ENCODE results near the gene TCF4.
"Not testable (repeated sequence)": the region's sequence is repeated elsewhere in the genome, so short reads cannot be mapped to it uniquely, and the experiment has no call there.

The TCF4 gene

DNA sequence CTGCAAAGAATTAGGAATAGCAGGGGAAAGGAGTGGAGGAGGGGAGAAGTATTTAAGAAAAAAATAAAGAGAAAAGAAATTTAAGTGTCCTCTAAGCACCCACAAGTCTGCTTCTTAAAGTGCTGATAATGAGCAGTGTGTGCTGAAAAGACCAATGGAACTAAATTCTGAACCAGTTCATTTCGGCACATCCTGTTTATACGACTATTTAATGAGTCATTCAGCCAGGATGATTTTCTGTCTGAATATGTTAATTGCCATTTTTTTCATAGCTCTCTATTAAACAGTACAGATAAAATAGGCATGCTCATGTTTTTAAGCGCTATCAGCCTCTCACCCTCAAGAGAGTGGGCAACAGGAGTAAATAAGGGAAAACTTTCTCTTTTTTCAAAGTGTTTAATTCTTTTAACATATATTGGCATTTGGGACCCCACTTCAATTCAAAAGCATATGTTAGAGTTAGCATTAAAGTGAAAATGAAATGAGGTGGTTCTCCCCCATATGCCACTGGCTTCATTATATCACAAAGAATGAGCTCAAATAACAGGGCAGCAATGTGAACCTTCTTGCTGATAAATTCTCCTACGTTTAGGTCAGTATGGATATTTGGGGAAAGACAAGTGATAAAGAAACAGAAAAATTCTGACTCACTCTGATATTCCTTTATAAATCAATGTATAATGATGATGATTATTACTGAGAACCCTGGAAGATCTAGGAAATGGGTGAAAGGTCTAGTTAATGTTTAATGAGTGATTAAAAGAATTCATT, 87.5 kb downstream of the TCF4 start:
- DNase-seq, result no peak

DNA sequence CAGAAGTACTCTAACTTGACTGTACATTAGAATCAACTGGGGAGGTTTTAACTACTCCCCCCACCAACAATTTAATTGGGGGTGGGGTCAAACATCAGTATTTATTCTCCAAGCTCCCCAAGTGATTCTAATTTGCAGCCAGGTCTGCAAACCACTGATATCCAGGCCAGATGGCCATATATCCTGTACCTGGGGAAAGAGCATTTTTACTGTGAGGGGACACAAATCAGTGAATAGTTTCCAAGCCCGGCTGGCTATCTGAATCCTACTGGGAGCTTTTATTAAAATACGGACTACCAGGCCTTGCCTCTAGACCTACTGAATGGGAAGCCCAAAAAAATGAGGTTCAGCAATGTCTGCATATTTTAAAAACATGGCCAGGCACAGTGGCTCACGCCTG, 88.5 kb downstream of the TCF4 start:
- no peak for DNase-seq

DNA sequence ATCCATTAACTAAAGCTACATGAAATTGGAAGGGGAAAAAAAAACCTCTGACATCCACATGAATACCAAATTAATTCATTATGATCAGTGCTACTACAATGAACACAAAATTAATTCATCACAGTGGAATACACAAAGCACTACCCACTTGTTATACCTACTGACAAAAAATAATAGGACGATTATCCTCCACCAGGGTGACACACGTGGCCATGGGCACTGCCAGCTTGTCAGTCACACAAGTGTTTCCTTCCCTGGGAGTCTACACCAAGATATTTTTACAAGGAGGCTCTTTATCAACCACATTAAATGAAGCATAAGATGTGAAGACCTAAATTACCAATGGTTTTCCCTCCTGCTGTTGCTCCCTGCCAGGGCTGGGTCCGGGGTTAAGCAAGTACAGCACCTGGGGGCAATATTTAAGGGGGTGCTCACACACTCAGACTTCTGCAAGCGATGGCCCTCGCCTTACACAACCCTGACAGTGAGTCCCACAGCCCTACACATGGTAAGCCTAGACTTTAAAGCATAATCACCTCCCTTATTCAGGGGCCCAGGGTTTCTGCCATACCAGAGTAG, 90.1 kb downstream of the TCF4 start:
- no peak for DNase-seq

DNA sequence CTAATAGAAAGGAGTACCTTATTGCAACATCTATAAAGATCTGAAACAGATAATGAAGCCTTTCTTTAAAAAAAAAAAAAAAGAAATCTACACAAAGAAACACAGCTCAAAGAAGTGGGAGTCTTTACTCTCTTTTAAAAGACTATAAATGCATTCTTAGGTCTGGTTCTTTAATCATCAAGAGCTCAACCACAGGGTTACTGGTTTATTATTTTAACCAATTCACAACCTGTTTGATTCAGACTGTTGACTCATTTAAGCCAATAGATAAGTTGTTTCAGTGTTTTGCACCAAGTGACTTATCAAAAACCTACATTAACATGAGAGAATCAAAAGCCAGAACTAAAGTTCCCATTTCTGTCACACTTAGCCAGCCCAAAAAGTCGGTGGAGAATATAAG, 93.1 kb downstream of the TCF4 start:
- no peak for DNase-seq

DNA sequence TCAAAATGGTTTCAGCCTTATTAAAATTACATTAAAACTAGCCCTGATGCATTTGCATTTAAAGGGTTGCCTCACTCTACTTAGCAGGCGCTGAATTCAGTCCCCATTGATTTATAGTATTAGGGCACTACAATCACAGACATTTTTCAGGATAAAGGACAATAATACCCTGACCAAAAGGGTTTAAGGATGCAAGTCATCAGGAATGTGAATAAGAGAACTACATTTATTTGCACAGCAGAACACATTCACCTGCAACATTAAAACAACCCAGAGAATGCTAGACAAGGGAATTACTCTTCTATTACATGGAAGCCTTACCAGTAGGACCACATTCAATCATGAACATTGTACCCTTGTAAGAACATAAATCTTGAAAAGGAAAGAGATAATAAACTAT, 93.6 kb downstream of the TCF4 start:
- DNase-seq, result no peak

DNA sequence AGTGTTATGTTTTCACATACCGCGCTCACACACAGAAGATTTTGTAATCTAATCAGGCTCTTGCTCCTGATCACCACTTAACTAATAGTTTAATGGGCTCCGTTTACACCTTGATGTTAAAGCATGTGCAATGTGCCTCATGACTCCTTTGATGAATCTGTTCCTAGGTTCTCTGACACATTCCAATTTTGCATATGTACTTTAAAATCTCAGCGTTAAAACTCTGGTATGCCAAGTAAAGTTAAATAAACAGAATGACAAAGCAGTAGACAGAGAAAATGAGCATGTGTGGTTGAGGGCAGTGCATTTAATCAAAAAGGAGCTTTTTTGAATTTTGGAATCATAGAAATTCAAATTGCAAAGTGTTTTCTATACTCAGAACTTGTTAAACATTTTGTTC, 96.4 kb downstream of the TCF4 start:
- DNase-seq, result no peak

DNA sequence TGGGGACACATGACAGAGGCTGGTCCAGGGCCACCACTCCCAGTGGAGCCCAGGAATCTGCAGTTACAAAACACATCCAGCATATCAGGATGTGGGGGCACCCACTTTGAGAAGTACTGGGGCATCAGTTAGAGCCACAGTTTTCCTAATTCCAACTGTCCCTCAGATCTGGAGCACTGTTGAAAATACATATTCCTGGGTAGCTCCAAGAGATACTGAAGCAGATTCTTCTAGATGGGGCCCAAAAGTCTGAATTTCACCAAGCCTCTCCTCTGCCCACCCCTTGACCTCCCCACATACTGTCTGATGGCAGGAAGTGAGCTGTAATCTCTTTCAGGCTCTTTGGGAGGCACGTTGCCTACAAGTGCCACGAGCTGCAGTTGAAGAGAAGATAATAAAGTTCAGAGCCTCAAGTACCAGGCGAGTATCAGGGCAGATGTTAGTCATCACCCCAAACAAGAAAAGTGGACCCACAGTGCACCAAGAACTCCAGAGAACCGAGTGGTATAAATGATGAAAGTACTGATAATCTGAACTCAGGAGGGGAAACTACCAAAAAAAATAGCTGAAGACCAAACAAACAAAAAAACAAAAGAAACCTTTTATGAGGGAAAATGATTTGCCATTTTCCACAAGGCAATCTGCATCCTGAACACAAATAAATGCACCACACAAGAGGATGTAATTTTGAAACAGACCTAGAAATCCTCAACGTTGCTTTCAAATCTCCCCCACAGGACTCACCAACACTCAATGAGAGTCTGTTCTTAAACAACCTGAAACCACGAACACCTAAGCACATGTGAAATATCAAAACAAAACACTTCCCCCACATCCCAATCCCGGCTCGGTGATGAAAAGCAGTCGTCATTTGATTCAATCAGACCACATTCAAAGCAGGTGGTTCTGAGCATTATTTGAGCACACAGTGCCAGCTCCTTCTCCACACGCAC, 98.7 kb downstream of the TCF4 start:
- DNase-seq, result no peak

DNA sequence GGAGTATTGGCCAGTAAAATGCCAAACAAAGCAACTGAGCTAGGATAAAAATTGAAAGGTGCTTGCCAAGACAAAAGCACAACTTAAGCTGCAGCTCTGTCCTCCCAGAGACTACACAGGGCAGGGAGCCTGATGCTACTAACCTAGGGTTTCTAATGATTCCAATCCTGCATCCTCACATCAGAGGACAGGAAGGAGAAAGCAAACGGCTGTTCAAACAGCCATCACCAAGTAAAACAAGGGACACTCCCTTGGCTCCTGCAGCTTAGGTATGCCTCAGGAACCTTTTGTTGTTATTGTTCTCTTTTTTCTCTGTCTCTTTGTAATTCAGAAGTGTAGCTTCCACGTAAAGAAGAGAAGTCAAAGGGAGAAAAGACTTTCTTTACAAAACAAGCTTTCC, 99.5 kb downstream of the TCF4 start:
- no peak for DNase-seq

DNA sequence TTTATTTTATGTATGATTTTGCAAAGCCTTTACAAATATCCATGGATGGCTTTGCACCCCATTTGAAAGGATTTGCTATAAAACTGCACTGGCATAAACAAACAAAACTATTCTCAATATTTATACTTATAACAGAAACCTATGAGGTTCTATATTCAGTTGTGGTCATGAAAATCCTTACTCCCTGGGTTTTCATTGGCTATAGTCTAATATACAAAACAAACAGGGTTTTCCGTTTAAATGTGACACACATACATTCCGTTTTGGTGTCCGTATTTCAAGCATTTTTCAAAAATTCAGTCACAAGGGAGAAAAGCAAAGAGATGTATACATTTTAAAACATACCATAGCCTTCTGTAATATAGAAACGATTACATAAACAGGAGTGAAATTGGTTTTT, 100.0 kb downstream of the TCF4 start:
- DNase-seq, result no peak

DNA sequence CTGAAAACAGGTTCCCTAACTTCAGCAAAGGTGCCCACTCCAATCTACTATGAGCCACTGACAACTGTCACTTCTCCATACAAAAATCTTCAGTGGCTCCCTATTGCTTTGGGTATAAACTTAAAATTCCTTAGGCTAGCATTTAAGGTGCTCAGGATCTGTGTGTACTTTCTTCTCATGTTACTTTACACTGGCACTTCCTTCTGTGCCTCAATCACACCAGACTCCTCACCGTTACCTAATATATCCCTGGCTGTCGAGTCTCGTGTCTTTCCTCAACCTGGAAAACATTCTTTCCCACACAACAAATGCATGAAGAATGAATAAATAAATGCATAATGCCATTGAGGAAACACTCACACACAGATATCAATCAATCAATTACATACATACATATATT, 101.1 kb downstream of the TCF4 start:
- no peak for DNase-seq

DNA sequence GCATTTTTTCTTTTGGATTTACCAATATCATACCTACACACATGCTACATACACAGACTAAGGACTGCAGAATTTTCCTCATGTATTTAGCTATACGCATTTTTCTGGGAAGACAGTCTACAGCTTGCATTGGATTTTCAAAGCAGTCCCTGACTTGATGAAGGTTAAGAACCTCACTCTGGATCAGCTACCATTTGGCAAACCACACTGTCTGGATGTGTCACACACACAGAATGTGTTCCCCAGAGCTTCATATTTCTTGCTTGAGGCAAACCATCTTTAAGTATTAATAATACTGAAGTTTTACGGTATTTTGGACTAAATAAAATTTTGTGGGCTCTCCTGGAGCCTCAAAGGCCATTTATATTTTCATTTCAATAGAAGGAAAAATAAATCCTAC, 102.3 kb downstream of the TCF4 start:
- no peak for DNase-seq

DNA sequence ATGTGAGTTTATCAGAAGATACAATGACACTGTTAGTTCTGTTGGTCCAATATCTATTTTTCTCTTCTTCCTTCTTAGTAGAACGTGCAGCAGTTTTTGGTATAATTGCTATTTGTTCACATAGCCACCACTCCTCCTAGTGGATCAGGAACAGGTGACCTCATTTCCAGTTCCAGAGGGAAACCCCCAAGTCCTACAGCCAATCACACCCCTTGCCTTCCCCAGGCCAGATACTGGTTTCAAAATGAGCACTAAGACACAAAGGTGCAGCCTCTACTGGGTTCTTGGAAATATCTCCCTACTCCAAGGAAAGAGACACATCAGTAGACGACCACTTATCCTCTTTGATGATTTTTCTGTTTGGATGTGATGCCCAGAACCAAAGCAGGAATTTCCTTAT, 103.2 kb downstream of the TCF4 start:
- DNase-seq, result no peak

DNA sequence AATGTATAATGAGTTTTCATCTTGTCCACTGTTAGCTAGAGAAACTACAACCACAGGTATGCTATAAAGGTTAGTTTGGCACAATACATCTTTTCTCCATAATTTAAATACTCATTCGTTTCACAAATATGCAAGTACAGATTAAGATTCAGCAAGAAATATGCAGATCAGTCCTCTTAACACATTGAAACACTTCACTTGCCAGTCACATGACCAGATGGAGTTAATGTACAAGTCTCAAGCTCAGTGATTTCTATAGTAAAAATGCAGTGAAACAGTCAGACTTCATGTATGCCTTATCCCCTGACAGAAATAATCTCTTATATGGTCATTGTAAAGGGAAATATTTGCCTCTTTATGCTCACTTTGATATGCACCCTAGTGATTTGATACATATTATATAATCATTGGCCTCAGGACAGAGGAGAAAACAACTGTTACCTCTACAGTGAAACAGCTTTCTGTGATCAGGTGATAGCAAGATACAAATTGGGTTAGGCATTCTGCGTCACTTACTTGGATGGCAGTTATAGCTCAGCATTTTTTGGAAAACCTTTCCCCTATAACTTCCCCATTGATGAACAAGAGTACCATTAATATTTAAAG, 104.6 kb downstream of the TCF4 start:
- DNase-seq, result no peak

DNA sequence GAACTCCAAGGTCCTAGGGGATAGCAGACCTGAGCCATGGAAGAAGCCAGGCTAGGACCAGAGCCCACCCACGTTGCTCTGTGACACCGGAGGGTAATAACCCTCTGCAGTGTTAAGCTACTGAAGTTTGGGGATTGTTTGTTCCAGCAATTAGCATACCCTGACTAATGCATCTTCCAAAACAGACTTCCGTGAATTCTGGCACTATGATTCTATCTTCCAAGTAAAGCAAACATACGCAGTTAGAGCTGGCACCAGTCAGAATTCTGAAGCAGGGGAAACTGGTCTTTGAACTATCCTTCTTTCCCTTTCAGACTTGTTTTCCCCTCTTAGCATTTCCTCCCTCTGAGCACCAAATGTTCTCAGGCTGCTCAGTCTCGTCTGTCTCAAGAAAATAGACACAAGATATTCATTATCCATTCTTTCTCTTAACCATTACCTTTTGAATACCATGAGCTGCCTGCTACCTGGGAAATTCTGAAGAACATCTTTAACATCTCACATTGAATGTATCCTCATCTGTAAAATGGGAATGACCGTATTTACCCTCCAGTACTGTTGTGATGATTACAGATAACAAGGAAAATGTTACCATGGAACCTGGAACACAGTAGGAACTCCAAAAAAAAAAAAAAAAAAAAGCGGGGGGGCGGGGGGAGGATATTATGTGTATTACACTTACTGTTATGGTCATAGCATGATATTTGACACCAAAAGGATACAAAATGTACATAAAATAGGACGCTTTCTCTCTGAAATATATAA, 108.2 kb downstream of the TCF4 start:
- no peak for DNase-seq

DNA sequence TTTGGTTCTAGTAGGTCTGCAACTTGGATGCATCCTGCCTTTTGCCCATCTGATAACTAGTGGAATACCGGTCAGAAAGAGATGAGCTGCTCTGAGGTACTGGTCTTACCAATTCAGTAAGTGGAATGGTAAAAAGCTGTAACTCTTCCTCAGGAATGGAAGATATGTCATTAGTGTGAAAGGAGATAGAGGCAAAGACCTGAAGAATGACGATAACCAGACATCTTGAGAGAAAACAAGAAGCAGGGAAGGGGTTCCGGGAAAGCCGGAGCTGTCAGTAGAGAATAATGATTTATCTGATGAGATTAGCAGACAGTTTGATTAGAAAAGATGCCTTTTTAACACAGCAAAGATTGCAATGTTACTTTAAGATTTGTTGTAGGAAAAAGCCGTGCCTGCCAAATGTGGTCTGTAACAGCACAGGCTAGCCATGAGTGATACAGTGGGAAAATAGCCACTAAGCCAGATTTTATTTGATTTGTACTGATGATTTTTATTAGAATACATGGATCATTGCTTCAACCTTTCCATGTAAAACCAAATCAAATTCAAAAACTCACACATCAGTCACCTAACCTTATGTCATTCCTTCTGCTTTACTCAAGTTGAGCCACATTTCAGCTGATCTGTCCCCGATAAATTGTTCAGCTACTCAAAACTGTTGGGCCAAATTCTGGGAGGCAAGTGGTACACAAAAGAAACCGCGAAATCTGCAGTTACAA, 110.0 kb downstream of the TCF4 start:
- peak; percentile 8 for DNase-seq

DNA sequence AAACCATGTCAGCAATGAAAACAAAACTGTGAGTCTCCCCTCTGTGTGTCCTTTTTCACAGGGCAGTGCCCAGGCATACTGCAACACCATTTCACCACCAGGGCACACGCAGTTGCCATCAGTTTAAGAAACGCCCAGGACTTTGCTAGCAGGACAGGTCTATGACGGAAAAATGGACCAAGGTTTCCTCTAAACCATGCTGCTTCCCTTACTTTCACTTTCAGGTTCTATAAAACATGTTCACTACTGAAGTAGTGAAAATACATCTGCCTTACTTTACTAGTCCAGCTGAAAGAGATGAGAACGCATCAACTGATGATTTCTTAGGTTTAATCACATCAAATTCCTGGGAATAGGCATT, 110.5 kb downstream of the TCF4 start:
- DNase-seq, result peak; percentile 83

DNA sequence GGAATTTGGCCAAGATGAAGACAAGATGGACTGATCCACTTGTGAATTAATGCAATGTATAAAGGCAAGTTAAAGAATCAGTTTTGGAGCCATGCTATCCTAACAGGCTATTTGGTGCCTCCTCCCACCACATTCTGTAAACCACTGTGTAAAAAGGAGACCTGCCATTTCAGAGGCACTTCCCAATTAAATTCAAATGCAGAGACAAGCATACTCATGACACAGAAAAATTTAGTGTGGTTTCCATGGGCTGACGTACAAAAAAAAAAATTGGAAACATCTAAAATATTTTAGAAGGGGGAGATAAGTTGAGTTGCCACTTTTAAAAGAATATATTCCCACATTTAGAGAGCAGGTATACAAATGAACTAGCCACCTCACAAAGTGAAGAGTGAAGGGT, 112.1 kb downstream of the TCF4 start:
- no peak for DNase-seq

DNA sequence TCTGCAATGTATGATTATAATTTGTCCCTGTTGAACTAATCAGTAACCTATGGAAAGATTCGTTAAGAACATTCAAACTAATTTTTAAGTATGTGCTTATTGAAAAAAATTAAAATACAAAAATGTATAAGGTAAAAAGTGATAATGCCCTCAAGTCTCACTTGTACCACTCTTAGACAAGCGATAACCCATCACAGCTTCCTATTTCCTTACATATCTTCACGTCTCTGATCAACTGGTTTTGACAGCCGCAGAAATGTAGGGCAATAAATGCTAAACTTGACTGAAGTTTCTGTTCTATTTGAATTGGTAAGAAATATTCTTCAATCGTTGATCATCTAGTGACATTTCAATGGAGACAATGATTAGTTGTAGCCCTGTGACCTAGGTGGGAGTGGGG, 112.5 kb downstream of the TCF4 start:
- no peak for DNase-seq

DNA sequence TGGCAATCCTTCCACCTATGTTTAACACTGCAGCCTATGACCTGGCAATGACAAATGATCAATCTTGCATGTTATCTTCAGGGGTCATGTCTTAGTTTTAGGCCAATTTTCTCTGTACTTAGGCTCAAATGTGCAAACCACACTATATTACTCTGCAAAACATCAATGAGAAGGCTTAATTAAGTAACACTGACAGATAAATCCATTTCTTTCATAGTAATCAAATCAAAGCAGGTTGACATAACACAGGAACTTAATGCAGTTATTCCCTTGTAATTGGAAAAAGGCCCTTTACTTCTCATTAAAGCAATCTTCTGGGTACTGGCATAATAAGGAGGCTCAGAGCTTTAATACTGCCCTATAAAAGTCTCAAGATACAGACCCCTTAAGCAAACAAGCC, 114.4 kb downstream of the TCF4 start:
- no peak for DNase-seq

DNA sequence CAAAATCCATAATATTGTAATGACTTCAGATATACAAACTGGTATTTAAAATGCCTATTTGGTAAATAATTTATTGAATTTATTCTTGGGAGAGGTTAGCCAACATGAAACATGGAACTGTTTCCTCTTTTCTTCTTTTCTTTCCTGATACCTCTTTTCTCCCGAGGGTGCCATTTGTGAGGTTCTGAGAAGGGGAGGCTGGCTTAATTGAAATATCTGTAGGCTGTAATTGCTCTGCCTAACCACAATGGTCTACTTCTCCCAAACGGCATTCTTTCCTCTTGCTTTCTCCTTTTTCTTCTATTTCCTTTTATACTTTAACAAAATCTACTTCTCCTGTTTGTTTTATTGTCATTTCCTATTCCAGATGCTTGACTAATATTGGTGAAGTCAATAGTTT, 114.9 kb downstream of the TCF4 start:
- no peak for DNase-seq

DNA sequence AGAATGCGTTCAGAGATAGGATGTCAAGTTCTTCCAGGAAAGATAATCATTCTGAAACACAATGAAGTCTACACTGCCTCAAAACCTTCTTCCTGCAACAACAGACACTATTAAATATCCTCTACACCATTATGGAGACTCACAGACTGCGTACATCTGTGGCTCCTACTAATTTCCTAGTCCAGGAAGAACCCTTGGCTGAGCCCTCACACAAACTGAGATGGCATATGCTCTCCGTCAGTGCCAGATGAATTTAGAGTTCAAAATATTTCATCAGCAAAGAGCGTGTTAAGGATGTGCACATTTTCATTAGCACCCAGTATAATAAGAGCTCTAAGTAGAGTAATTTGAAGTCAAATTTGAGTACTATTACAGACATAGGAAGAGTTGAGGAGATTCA, 117.2 kb downstream of the TCF4 start:
- no peak for DNase-seq

DNA sequence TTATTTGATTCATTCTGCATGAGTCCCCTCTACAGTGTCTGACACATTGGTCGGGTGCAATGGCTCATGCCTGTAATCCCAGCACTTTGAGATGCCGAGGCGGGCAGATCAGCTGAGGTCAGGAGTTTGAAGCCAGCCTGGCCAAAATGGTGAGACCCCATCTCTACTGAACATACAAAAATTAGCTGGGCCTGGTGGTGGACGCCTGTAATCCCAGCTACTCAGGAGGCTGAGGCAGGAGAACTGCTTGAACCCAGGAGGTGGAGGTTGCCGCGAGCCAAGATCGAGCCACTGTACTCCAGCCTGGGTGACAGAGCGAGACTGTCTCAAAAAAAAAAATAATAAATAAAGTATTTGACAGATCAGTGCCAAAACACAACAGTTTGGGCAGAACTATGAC, 118.9 kb downstream of the TCF4 start:
- DNase-seq, result not testable (repeated sequence)
